Skin epidermis (tissue), 12 donors: Measurements from ENCODE around the gene GPR39.
"Not testable (repeated sequence)": the region's sequence is repeated elsewhere in the genome, so short reads cannot be mapped to it uniquely, and the experiment has no call there.

Source experiments
- H3K27ac ChIP-seq, 21 experiments: fragments of 200-600 bp; sonication (generic) in 11 of 21; one replicate each; pipeline ENCODE4 v1.5.0; 2020; ENCODE audit warnings: mild to moderate bottlenecking in 3 of 21, inconsistent platforms in 2 of 21, moderate library complexity in 2 of 21
- H3K4me3 ChIP-seq, 7 experiments: fragments of 200-600 bp; sonication (generic) in 2 of 7; one replicate each; pipeline ENCODE4 v1.5.0; 2020; ENCODE audit warnings: inconsistent platforms in 2 of 7, mild to moderate bottlenecking in 2 of 7, moderate library complexity in 1 of 7

GPR39 gene

GRCh38 chr2:132478461-132479105 lies 62.0 kb downstream of the GPR39 start:
- H3K27ac ChIP-seq: peak overlapping the region in 1 of 21 experiments; percentile 19
- H3K4me3 ChIP-seq: no peak overlapping the region

GRCh38 chr2:132479155-132479554 lies 62.5 kb downstream of the GPR39 start:
- Histone ChIP-seq H3K27ac (peak overlapping the region in 1 of 21 experiments; percentile 19), H3K4me3 (no peak overlapping the region)

DNA sequence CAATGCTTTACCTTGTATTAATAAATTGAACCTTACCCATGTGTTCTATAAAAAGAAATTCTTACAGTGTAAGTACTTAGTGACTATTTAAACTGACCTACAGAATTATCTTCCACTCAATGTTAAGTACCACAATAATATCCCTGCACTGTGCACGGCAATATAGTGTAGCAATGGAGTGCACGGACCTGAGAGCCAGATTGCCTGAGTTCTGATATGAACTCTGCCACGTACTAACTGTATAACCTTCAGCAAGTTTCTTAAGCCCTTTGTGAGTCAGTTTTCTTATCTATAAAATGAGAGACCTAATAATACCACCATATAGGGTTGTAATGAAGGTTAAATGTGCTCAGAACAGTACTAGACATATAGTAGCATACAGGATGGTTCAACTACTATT lies 66.2 kb downstream of the GPR39 start:
- Histone ChIP-seq H3K4me3 (no peak overlapping the region), H3K27ac (no peak overlapping the region)

DNA sequence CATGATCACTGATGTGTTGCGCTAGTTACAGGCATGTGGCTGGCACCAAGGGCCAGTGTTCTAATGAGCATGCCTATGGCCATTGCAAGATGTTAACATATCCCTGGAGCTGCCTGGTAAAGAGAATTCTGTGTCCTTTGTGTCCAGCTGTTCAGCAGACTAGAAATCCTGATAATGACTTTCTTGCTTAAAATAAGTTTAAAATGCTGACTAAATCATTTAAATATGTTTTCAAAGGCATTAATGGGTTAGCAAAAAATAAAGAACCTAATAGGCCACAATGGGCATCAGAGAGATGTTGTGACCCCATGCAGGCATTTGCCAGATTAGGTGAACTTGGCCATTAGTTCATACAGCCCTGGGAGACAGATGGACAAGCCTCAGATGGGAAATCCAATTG lies 67.5 kb downstream of the GPR39 start:
- Histone ChIP-seq H3K4me3 (no peak overlapping the region), H3K27ac (no peak overlapping the region)

- Histone ChIP-seq H3K27ac (no peak overlapping the region), H3K4me3 (no peak overlapping the region)
These were observed 71.9 kb downstream of the GPR39 start for GRCh38 chr2:132488491-132488890.

DNA sequence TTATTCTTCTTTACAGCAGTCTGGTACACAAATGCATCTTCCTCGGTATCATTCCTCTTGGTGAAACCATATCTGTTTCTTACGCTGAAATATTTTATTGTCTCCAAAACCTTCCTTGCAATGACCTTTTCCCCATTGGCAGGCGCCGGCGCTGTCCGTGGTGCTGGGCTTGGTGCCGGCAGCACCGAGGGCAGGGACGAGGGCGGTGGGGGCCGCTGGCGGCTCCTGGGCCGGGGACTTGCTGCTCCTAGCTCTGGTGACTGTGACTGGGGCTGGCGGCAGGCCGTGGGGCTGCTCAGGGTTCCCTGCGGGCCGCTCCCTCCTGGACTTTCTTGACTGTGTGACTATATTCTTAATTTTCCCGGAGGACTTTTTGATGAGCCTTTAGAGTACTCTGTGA lies 72.5 kb downstream of the GPR39 start:
- Histone ChIP-seq H3K27ac (no peak overlapping the region), H3K4me3 (no peak overlapping the region)

- Histone ChIP-seq H3K4me3 (no peak overlapping the region), H3K27ac (no peak overlapping the region)
These were observed 79.3 kb downstream of the GPR39 start for GRCh38 chr2:132495881-132496280.

DNA sequence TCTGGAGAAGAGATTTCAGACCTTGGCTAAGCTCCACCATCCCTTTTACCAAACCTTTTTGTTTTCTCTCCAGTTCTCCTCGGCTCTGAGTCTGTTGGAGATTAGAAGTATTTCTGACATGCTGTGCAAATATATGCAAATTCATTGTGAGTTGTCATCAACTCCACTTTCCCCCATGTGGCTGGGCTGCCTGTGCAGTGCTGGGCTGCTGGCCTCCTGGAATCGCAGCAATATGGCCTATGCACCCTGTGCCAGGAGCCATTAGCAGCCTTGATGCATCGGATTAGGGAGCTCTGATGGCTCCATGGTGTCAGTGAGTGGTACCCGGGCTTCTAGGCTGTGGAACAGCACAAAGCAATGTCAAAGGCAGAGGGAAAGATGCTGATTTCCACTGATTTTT lies 80.0 kb downstream of the GPR39 start:
- Histone ChIP-seq H3K4me3 (no peak overlapping the region), H3K27ac (no peak overlapping the region)

DNA sequence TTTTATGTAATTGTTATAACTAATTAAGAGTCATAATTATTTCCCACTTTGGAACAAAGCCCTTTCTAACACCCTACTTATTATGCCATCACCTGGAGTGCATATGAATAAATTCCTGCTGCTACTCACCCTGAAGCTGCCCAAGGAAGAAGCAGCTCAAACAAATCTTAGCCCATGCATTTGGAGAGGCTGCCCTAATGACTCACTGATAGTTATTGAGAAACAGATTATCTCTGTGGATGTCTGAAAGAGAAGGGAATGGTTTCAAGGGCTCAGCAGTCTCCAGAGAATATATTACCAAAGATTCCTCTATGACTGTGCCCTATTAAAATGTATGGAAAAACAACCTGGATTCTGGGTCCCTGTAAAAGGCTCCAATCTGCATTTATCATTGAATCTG lies 81.0 kb downstream of the GPR39 start:
- no peak overlapping the region for H3K27ac ChIP-seq
- H3K4me3 ChIP-seq: no peak overlapping the region

GRCh38 chr2:132503701-132504100 lies 87.1 kb downstream of the GPR39 start:
- H3K4me3 ChIP-seq: no peak overlapping the region
- H3K27ac ChIP-seq: no peak overlapping the region

- no peak overlapping the region for H3K27ac ChIP-seq
- no peak overlapping the region for H3K4me3 ChIP-seq
These were observed 98.4 kb downstream of the GPR39 start for GRCh38 chr2:132515010-132515409.

GRCh38 chr2:132517386-132517785 lies 100.8 kb downstream of the GPR39 start:
- Histone ChIP-seq H3K27ac (no peak overlapping the region), H3K4me3 (no peak overlapping the region)

DNA sequence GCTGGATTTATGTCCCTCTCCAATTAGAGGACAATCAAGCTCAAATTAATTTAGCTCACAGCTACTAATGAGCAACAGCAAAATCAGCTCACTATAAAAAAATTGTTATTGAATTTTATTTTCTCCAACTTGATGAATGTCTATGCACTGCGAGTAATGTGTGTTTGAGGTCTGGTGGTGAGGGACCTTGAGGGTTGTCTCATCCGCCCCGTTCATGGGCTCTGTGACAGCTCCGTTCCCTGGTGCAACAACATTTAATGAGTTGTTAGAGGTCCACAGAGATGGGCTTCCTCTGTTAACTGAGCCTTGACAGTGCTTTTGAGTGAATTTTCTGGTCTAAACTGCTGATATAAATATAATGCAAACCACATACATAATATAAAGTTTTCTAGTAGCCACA lies 101.7 kb downstream of the GPR39 start:
- no peak overlapping the region for H3K4me3 ChIP-seq
- H3K27ac ChIP-seq: no peak overlapping the region

DNA sequence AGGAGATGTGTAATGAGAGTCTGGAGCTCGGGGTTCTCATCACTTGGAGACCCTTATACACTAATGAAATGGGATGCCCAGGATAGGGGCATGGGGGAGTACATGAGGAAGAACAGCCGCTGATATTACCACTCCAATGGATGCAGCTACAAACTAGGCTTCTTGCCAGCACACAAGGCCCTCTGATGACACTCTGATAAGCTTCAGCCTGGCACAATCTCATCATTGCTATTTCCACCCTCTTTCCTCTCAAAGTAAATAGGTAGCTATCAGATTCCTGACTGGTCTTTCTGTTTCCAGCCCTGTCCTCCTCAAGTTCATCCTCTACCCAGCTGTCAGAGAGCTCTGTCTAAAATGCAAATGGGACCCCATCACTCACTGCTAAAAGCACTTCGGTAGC lies 103.0 kb downstream of the GPR39 start:
- no peak overlapping the region for H3K27ac ChIP-seq
- no peak overlapping the region for H3K4me3 ChIP-seq

DNA sequence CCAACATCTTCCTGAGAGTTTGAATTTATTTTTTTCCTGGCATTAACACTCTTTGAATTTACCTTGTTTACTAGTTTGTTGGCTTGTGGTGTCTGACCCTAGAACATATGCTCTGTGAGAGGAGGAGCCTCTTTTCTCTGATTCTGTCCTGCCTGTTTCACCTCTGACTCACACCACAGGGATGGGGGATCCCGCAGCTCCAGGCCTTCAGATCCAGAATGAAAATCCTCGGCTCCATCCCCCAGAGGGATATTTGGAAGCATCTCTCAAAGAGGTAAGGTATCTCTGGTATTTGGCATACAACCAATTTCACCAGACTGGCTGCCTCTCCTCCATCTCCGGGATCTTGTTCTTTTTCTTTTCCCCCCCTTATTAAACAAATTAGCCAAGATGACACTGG lies 104.7 kb downstream of the GPR39 start:
- Histone ChIP-seq H3K27ac (no peak overlapping the region), H3K4me3 (no peak overlapping the region)

DNA sequence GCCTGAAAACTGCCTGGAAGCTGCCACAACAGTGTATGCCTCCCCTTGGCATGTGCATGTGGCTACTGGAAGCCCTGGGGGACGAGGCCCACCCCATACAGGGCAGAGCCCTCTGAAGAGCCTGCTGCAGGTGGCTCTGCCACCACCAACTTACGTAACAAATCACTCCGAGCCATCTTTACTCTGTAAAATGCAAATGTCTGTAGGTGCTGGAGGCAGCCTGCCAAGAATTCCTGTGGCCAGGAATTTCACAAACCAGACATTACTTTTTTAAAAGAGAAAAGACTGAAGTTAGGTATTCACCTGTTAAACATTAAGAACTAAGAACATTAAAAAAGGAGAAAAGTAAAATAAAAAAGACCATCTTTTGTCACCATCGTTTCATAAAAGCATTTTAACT lies 106.3 kb downstream of the GPR39 start:
- Histone ChIP-seq H3K4me3 (no peak overlapping the region), H3K27ac (no peak overlapping the region)

DNA sequence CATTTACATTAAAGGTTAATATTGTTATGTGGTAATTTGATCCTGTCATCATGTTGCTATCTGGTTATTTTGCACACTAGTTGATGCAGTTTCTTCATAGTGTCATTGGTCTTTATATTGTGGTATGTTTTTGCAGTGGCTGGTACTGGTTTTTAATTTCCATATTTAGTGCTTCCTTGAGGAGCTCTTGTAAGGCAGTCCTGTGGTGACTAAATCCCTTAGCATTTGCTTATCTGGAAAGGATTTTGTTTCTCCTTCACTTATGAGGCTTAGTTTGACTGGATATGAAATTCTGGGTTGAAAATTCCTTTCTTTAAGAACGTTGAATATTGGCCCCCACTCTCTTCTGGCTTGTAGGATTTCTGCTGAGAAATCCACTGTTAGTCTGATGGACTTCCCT lies 120.5 kb downstream of the GPR39 start:
- H3K4me3 ChIP-seq, H3K27ac ChIP-seq: not testable (repeated sequence)

GRCh38 chr2:132538331-132538855 lies 121.8 kb downstream of the GPR39 start:
- H3K4me3 ChIP-seq: no peak overlapping the region
- no peak overlapping the region for H3K27ac ChIP-seq

- H3K4me3 ChIP-seq: no peak overlapping the region
- no peak overlapping the region for H3K27ac ChIP-seq
These were observed 123.6 kb downstream of the GPR39 start for GRCh38 chr2:132540166-132540565.

- H3K27ac ChIP-seq: no peak overlapping the region
- H3K4me3 ChIP-seq: no peak overlapping the region
These were observed 126.5 kb downstream of the GPR39 start for GRCh38 chr2:132542953-132543569.

DNA sequence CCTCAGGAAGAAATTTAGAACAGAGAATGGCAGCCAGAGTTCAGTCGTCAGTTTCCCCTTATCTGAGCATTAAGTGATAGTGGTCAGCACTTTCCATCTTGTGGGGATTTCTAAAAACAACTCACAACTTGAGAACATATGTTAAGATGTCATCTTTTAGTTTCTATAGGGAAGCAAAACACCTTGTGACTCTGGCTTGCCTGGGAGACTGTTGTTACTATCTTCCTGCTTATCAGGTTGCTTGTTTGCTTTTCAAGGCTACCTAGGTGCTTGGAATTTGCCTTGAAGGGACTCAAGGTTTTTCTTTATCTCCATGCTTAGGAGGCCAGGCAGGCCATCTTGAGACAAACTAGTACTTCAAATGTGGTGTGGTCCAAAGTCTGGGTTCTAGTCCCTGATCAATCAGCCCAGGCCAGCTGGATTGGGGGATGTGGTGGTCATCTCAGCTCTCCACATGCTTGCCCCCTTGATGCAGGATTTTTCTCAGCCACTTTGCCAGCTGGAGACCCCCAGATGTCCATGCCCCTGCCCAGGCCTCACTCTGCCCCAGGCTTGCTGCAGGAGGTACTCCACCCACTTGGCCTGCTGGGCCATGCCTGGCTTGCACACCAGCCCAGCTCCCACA lies 127.5 kb downstream of the GPR39 start:
- Histone ChIP-seq H3K27ac (no peak overlapping the region), H3K4me3 (no peak overlapping the region)
